Heart right ventricle (tissue), 16 donors: ENCODE measurements around the gene ROBO4. TPM values are rescaled to one million over a fixed set of nuclear protein-coding genes. Genes with fewer than 3 reads are reported as not detected.

Experiments used
- ATAC-seq, 8 donors: fragments of 200-7000 bp; cut with Tn5 transposase; one replicate each; pipeline ENCODE4 v1.9.1; 2020; ENCODE audit warnings: mild to moderate bottlenecking in 8 of 8, moderate library complexity in 8 of 8, moderate number of reproducible peaks in 1 of 8
- DNase-seq, 2 donors: peaks; one replicate each; pipeline ENCODE4 v3.0.0-alpha.2; 2020
- H3K27ac ChIP-seq, 10 donors: fragments of 200-600 bp; sonication (generic) in 2 of 10; one replicate each; pipeline versions ENCODE4 v1.5.0 to v1.8.0; 2020 to 2022; ENCODE audit warnings: mild to moderate bottlenecking in 3 of 10
- H3K27me3 ChIP-seq, 7 donors: fragments of 200-600 bp; one replicate each; pipeline ENCODE4 v1.8.0; 2021 to 2022; ENCODE audit warnings: mild to moderate bottlenecking in 2 of 7
- H3K36me3 ChIP-seq, 9 donors: fragments of 200-600 bp; sonication (generic) in 1 of 9; one replicate each; pipeline versions ENCODE4 v1.5.0 to v1.8.0; 2020 to 2022; ENCODE audit warnings: mild to moderate bottlenecking in 2 of 9
- H3K4me1 ChIP-seq, 9 donors: fragments of 200-600 bp; sonication (generic) in 1 of 9; one replicate each; pipeline versions ENCODE4 v1.5.0 to v1.8.0; 2020 to 2022; ENCODE audit warnings: mild to moderate bottlenecking in 4 of 9
- H3K4me3 ChIP-seq, 10 donors: fragments of 200-600 bp; sonication (generic) in 2 of 10; one replicate each; pipeline versions ENCODE4 v1.5.0 to v1.8.0; 2020 to 2022; ENCODE audit warnings: mild to moderate bottlenecking in 7 of 10, moderate library complexity in 2 of 10
- H3K9me3 ChIP-seq, 11 donors: fragments of 200-600 bp in 10 of 11; sonication (generic) in 2 of 11; one replicate each; pipeline versions ENCODE4 v1.5.0 to v1.8.0; 2013 to 2022; ENCODE audit warnings: mild to moderate bottlenecking in 2 of 11, control low read depth in 1 of 11, moderate library complexity in 1 of 11
- WGBS, 2 donors: extraction: QIAGEN DNeasy Blood & Tissue Kit; methylation state at CpG; one replicate each; pipeline ENCODE4 v1.1.7; 2013; ENCODE audit warnings: inconsistent platforms in 1 of 2; 5-methylcytosine and 5-hydroxymethylcytosine counted together
- intact Hi-C, 10 donors: fragments of 100-400 bp; cut with DNase I; formaldehyde crosslinking; loops; one replicate each; pipeline versions ENCODE4 v1.11.1 to v1.14.2; 2022
- polyA plus RNA-seq, 2 donors: library from polyadenylated mRNA; stranded (reverse); fragments of 200-250 nt; gene quantifications; one replicate each; pipeline ENCODE4 v1.2.3, GENCODE V29; 2013
- total RNA-seq, 10 donors: library from RNA; stranded (reverse); fragmentation: NEBNext Ultra II Directional in 3 of 10; extraction: Animal tissue kit (Norgen Biotek cat#: 25700) in 3 of 10; gene quantifications; one replicate each; pipeline versions ENCODE4 v1.2.1 to v1.2.4, GENCODE V29; 2021 to 2023
- TF ChIP-seq, protein P1 (sequence below), 9 donors: fragments of 200-600 bp; sonication (generic) in 2 of 9; IDR thresholded peaks; one replicate each; pipeline versions ENCODE4 v1.5.0 to v1.8.0; 2021 to 2022; ENCODE audit warnings: antibody characterized with exemption in 9 of 9, mild to moderate bottlenecking in 5 of 9, moderate library complexity in 1 of 9
- donor health status: Arrhythmogenic right ventricular cardiomyopathy.
- donor health status: ischemic (EF 13 %, LVEDD 7.1; RV severe dilation, severe dysfunction).
- donor health status: healthy with polysubstance abuse.
- donor health status: DM: no; HTN: yes; CAD: no.
- donor health status: DM: no; HTN: no; CAD: no.
- donor health status: ischemic (EF 25% LVEDD 6.9; RV normal size, moderate dysfunction).
- donor health status: ischemic (EF 25% LVEDD 5.7; RV mildly dilated, moderate dysfunction).
- donor health status: healthy.
- donor health status: DM: yes; HTN: yes; CAD: no.
- donor health status: Ischemic cardiomyopathy.
- donor health status: ischemic (EF 35%, LVEDD 5.7; RV mildly dilated, moderate dysfunction).
- donor health status: nonischemic (EF 11% LVEDD 7.7; RV severe dilation, severe dysfunction).
- donor health status: DM: yes; HTN: yes; CAD: no.
- donor health status: PGD.
- donor health status: ischemic (EF 29% LVEDD 5.4; RV normal size, mild dysfunction).
- donor health status: nonischemic (EF 23%, LVEDD 6.1; RV moderate dilation, normal function).

ROBO4 gene
- total and polyA plus RNA-seq, 12 donors, result 14.2 to 42.6 (median 22.0) TPM

DNA sequence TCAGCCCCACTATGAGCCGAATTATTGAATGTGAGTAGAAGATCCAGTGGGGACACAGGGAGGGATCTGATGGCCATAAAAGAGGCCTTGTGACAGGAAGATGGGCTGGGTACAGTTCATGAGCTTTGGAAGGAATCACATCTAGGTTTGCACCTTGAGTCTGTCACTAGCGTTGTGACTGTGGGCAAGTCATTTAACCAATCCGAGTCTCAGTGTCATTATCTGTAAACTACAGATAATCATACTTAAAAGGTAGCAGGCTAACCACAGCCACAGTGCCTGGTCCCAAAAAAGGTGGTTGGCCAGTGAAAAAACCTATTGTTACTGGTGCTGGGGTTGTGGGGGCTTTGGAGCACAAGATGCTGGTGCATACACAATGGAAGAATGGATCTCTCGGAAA lies 25.2 kb upstream of the ROBO4 start:
- H3K27ac ChIP-seq, result no peak overlapping the region
- peaks cover 0 to 12% (median 0%) of the 10 kb centered on the region in 7 donors for H3K27me3 ChIP-seq
- 91 to 94% methylated on average over 4 of the region's 4 CpGs for WGBS, 2 donors
- DNase-seq, result no peak
- H3K4me1 ChIP-seq, result peaks cover 0 to 18% (median 12%) of the 10 kb centered on the region in 9 donors
- no peak overlapping the region for H3K4me3 ChIP-seq
- H3K9me3 ChIP-seq, result no peaks in the 10 kb centered on the region
- TF ChIP-seq, protein P1, sequence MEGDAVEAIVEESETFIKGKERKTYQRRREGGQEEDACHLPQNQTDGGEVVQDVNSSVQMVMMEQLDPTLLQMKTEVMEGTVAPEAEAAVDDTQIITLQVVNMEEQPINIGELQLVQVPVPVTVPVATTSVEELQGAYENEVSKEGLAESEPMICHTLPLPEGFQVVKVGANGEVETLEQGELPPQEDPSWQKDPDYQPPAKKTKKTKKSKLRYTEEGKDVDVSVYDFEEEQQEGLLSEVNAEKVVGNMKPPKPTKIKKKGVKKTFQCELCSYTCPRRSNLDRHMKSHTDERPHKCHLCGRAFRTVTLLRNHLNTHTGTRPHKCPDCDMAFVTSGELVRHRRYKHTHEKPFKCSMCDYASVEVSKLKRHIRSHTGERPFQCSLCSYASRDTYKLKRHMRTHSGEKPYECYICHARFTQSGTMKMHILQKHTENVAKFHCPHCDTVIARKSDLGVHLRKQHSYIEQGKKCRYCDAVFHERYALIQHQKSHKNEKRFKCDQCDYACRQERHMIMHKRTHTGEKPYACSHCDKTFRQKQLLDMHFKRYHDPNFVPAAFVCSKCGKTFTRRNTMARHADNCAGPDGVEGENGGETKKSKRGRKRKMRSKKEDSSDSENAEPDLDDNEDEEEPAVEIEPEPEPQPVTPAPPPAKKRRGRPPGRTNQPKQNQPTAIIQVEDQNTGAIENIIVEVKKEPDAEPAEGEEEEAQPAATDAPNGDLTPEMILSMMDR (IDR thresholded peaks at IDR 0.05), result no peak
- no peak for ATAC-seq
- intact Hi-C loops, result loop anchor here in 1 of 10 donors (10.0 kb wide), 1 partner anchor 48 kb away; no protein-coding TSS in a partner anchor
- H3K36me3 ChIP-seq, result no peaks in the 10 kb centered on the region

DNA sequence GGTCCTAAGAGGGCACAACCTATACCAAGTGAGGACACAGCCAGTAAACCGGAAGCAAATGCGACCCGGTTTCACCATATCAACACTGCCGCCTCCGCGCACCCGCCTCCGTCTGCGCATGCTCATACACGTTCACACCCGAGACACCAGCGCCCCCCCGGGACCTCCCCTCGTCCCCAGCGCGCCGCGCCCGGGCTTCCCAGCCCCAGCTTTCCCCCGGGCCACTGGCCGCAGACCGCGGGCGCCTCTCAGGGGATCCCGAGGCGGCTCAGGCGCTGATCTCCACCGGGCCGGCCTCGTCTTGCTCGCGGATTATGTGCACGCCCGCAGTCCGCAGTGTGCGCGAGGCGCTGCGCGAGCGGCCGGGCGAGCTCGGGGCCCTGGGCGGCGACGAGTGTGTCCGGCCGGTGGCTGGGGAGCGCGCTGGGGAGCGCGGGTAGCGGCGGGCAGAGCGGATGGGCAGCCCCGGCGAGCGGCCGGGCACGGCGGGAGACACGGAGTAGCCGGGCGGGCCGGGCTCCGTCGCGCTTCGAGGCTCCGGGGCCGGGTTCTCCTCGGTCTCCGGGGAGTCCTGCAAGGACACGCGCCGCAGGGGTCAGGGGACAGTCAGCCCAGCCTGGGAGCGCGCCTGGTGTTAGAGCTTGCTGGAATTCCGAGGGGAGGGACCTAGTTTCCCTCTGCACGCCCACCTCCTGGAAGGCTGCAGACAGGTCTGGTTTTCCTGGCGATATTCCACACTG lies 23.4 kb upstream of the ROBO4 start:
- Histone ChIP-seq H3K36me3 (no peaks in the 10 kb centered on the region), H3K4me3 (peak overlapping the region; percentile 3 to 59 (median 52)), H3K27ac (peak overlapping the region; percentile 58 to 90 (median 82)), H3K9me3 (no peaks in the 10 kb centered on the region), H3K4me1 (peaks cover 0 to 18% (median 12%) of the 10 kb centered on the region in 9 donors), H3K27me3 (peaks cover 0 to 12% (median 0%) of the 10 kb centered on the region in 7 donors)
- intact Hi-C loops, result loop anchor here in 3 of 10 donors (1.0 to 10.0 kb wide), 4 partner anchors 22 to 46 kb away; no protein-coding TSS in a partner anchor
- peak; percentile 86 for DNase-seq
- WGBS, 2 donors, result 3 to 6% methylated on average over 70 to 82 of the region's 82 CpGs
- TF ChIP-seq, protein P1 (IDR thresholded peaks at IDR 0.05), result peak in 4 of 9 donors; percentile 14 to 43 (median 28)
- peak; percentile 82 to 93 (median 84) for ATAC-seq

DNA sequence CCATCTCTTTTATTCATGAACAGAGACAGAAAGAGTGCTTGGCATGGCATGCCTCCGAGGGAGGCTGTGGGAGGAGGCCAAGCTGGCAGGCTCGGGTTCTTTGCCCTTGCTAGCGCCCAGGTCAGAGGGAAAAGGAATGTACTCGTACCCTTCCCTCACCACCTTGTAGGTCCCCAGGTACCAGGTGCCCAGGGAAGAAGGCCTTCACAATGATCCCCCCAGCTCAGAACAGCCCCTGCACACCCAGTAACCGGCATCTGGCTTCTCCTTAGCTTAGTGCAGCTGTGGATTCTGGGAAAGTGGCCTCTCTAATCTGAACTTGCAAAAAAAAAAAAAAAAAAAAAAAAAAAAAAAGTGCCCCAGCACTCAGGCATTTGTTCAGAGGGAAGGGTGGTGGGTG lies 22.7 kb upstream of the ROBO4 start:
- Histone ChIP-seq H3K4me1 (peaks cover 0 to 18% (median 12%) of the 10 kb centered on the region in 9 donors), H3K27me3 (peaks cover 0 to 12% (median 0%) of the 10 kb centered on the region in 7 donors), H3K27ac (peak overlapping the region in 8 of 10 donors; percentile 61 to 90 (median 82)), H3K9me3 (no peaks in the 10 kb centered on the region), H3K4me3 (peak overlapping the region in 8 of 10 donors; percentile 34 to 59 (median 53)), H3K36me3 (no peaks in the 10 kb centered on the region)
- TF ChIP-seq, protein P1 (IDR thresholded peaks at IDR 0.05), result no peak
- ATAC-seq (peak in 1 of 8 donors; percentile 8), DNase-seq (no peak)
- WGBS, 2 donors, result 87% methylated on average over 5 of the region's 5 CpGs
- intact Hi-C loops, result loop anchor here in 3 of 10 donors (2.0 to 10.0 kb wide), 3 partner anchors 22 to 46 kb away; no protein-coding TSS in a partner anchor

DNA sequence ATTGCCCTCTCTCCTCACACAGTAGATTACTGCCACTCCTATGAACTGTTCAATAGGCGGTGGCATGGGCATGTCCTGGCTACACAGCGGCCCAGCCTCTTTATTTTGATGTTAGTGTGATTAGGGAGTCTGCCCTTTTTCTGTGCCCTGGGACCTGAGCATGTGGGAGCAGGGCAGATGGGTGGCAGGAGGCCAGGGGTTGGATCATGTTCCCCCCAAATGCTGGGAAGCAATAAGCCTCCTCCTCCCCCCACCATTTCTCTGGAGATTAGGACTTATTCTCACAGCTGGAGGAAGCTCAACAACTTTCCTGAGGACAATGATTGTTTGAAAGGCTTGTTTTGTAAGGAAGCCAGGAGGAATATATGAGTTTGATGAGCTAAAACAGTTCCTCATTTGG lies 22.2 kb upstream of the ROBO4 start:
- 100% methylated on average over 2 of the region's 2 CpGs for WGBS, 2 donors
- intact Hi-C loops, result loop anchor here in 4 of 10 donors (2.0 to 10.0 kb wide), 4 partner anchors 21 to 45 kb away; no protein-coding TSS in a partner anchor
- no peak for ATAC-seq

More for the DNA sequence above, 22.2 kb upstream of the ROBO4 start:
- Histone ChIP-seq H3K36me3 (no peaks in the 10 kb centered on the region), H3K27ac (peak overlapping the region in 3 of 10 donors; percentile 82 to 89 (median 87)), H3K27me3 (peaks cover 0 to 12% (median 0%) of the 10 kb centered on the region in 7 donors), H3K9me3 (no peaks in the 10 kb centered on the region), H3K4me1 (peaks cover 0 to 18% (median 12%) of the 10 kb centered on the region in 9 donors), H3K4me3 (no peak overlapping the region)
- DNase-seq, result no peak
- TF ChIP-seq, protein P1 (IDR thresholded peaks at IDR 0.05), result no peak
